ENCODE measurements around the gene ZNF474.

ZNF474 gene

GRCh38 chr5:122190156-122190555 lies 60.8 kb downstream of the ZNF474 start:
- Histone ChIP-seq H3K79me1 (ENCODE audit: low read depth, low read length) (no peaks in the 10 kb centered on the region), H2BK12ac (ENCODE audit: low read length) (no peak overlapping the region), H2BK120ac (ENCODE audit: low read depth, low read length) (no peak overlapping the region), H2BK5ac (ENCODE audit: low read length) (no peak overlapping the region), H3K4ac (ENCODE audit: low read length) (no peak overlapping the region), H3K4me3 (ENCODE audit: low read length in 2 of 2) (no peak overlapping the region), H4K8ac (ENCODE audit: low read depth, low read length) (no peak overlapping the region), H3K27ac (replicated peaks; ENCODE audit: low read length) (no peak overlapping the region), H3K36me3 (replicated peaks in 1 of 2; ENCODE audit: control insufficient read depth in 2 of 2, insufficient read depth in 2 of 2, low read length in 2 of 2) (no peaks in the 10 kb centered on the region), H2AFZ (ENCODE audit: low read length) (no peak overlapping the region), H2AK5ac (ENCODE audit: low read depth, low read length) (no peak overlapping the region), H3K14ac (ENCODE audit: low read length) (no peak overlapping the region), H3K23ac (ENCODE audit: low read depth, low read length, poor library complexity) (no peak overlapping the region), H2BK15ac (ENCODE audit: low read length) (no peak overlapping the region), H3K9ac (ENCODE audit: low read depth, low read length, poor library complexity) (no peak overlapping the region), H3K9me3 (replicated peaks in 1 of 2; ENCODE audit: control insufficient read depth in 2 of 2, insufficient read depth in 1 of 2, low read depth in 1 of 2, low read length in 2 of 2) (no peaks in the 10 kb centered on the region), H3K27me3 (ENCODE audit: control insufficient read depth in 3 of 3, insufficient read depth in 3 of 3, low read depth in 1 of 3, low read length in 3 of 3) (peaks cover 0 to 15% (median 0%) of the 10 kb centered on the region in 3 experiments), H3K4me1 (ENCODE audit: control insufficient read depth in 2 of 2, insufficient read depth in 1 of 2, low read depth in 1 of 2, low read length in 2 of 2) (no peaks in the 10 kb centered on the region), H4K91ac (ENCODE audit: low read depth, low read length, poor library complexity) (no peak overlapping the region), H3K4me2 (ENCODE audit: insufficient read depth, low read length, poor library complexity, severe bottlenecking) (no peak overlapping the region), H3K18ac (ENCODE audit: low read length) (no peak overlapping the region)
- no CpG with 5 or more reads among the region's 3 CpGs for WGBS, 2 donors (ENCODE audit: extremely low coverage in 2 of 2, insufficient read length in 2 of 2, insufficient replicate concordance in 1 of 2)
- no peak for DNase-seq (ENCODE audit: low spot score)

- no CpG with 5 or more reads among the region's 8 CpGs for WGBS, 2 donors (ENCODE audit: extremely low coverage in 2 of 2, insufficient read length in 2 of 2, insufficient replicate concordance in 1 of 2)
- H4K8ac ChIP-seq (ENCODE audit: low read depth, low read length), result no peak overlapping the region
Measured at GRCh38 chr5:122192497-122193496, 63.5 kb downstream of the ZNF474 start.

GRCh38 chr5:122195802-122196394 lies 66.6 kb downstream of the ZNF474 start:
- H3K4me3 ChIP-seq (ENCODE audit: low read length in 2 of 2), result no peak overlapping the region
- no peak overlapping the region for H2BK5ac ChIP-seq (ENCODE audit: low read length)
- no peak overlapping the region for H3K23ac ChIP-seq (ENCODE audit: low read depth, low read length, poor library complexity)
- no peak overlapping the region for H3K9ac ChIP-seq (ENCODE audit: low read depth, low read length, poor library complexity)
- no peak overlapping the region for H2BK12ac ChIP-seq (ENCODE audit: low read length)
- peaks cover 0 to 10% of the 10 kb centered on the region in 2 donors for H3K4me1 ChIP-seq (ENCODE audit: control insufficient read depth in 2 of 2, insufficient read depth in 1 of 2, low read depth in 1 of 2, low read length in 2 of 2)
- H3K14ac ChIP-seq (ENCODE audit: low read length), result no peak overlapping the region
- H3K9me3 ChIP-seq (replicated peaks in 1 of 2; ENCODE audit: control insufficient read depth in 2 of 2, insufficient read depth in 1 of 2, low read depth in 1 of 2, low read length in 2 of 2), result no peaks in the 10 kb centered on the region
- no peaks in the 10 kb centered on the region for H3K36me3 ChIP-seq (replicated peaks in 1 of 2; ENCODE audit: control insufficient read depth in 2 of 2, insufficient read depth in 2 of 2, low read length in 2 of 2)
- peak; percentile 46 for DNase-seq (ENCODE audit: low spot score)
- no peak overlapping the region for H4K91ac ChIP-seq (ENCODE audit: low read depth, low read length, poor library complexity)
- no peak overlapping the region for H3K4me2 ChIP-seq (ENCODE audit: insufficient read depth, low read length, poor library complexity, severe bottlenecking)
- H3K27ac ChIP-seq (replicated peaks; ENCODE audit: low read length), result no peak overlapping the region
- no peak overlapping the region for H2BK120ac ChIP-seq (ENCODE audit: low read depth, low read length)
- H2BK15ac ChIP-seq (ENCODE audit: low read length), result no peak overlapping the region
- H2AFZ ChIP-seq (ENCODE audit: low read length), result no peak overlapping the region
- no peak overlapping the region for H3K4ac ChIP-seq (ENCODE audit: low read length)
- H3K79me1 ChIP-seq (ENCODE audit: low read depth, low read length), result no peaks in the 10 kb centered on the region
- H4K8ac ChIP-seq (ENCODE audit: low read depth, low read length), result no peak overlapping the region
- no CpG with 5 or more reads among the region's 3 CpGs for WGBS, 2 donors (ENCODE audit: extremely low coverage in 2 of 2, insufficient read length in 2 of 2, insufficient replicate concordance in 1 of 2)
- H3K18ac ChIP-seq (ENCODE audit: low read length), result no peak overlapping the region
- no peak overlapping the region for H2AK5ac ChIP-seq (ENCODE audit: low read depth, low read length)
- H3K27me3 ChIP-seq (ENCODE audit: control insufficient read depth in 3 of 3, insufficient read depth in 3 of 3, low read depth in 1 of 3, low read length in 3 of 3), result peaks cover 0 to 12% (median 0%) of the 10 kb centered on the region in 3 experiments

More at GRCh38 chr5:122192497-122193496, 63.5 kb downstream of the ZNF474 start:
- Histone ChIP-seq H3K23ac (ENCODE audit: low read depth, low read length, poor library complexity) (no peak overlapping the region), H3K18ac (ENCODE audit: low read length) (no peak overlapping the region), H2BK12ac (ENCODE audit: low read length) (no peak overlapping the region), H3K79me1 (ENCODE audit: low read depth, low read length) (no peaks in the 10 kb centered on the region), H3K4me3 (ENCODE audit: low read length in 2 of 2) (no peak overlapping the region), H3K36me3 (replicated peaks in 1 of 2; ENCODE audit: control insufficient read depth in 2 of 2, insufficient read depth in 2 of 2, low read length in 2 of 2) (no peaks in the 10 kb centered on the region), H3K27me3 (ENCODE audit: control insufficient read depth in 3 of 3, insufficient read depth in 3 of 3, low read depth in 1 of 3, low read length in 3 of 3) (peaks cover 0 to 15% (median 0%) of the 10 kb centered on the region in 3 experiments), H2AFZ (ENCODE audit: low read length) (no peak overlapping the region), H3K14ac (ENCODE audit: low read length) (no peak overlapping the region), H2BK5ac (ENCODE audit: low read length) (no peak overlapping the region), H4K91ac (ENCODE audit: low read depth, low read length, poor library complexity) (no peak overlapping the region), H3K4me1 (ENCODE audit: control insufficient read depth in 2 of 2, insufficient read depth in 1 of 2, low read depth in 1 of 2, low read length in 2 of 2) (no peaks in the 10 kb centered on the region), H2AK5ac (ENCODE audit: low read depth, low read length) (no peak overlapping the region), H2BK15ac (ENCODE audit: low read length) (no peak overlapping the region), H3K4ac (ENCODE audit: low read length) (no peak overlapping the region), H2BK120ac (ENCODE audit: low read depth, low read length) (no peak overlapping the region), H3K27ac (replicated peaks; ENCODE audit: low read length) (no peak overlapping the region), H3K9me3 (replicated peaks in 1 of 2; ENCODE audit: control insufficient read depth in 2 of 2, insufficient read depth in 1 of 2, low read depth in 1 of 2, low read length in 2 of 2) (no peaks in the 10 kb centered on the region), H3K4me2 (ENCODE audit: insufficient read depth, low read length, poor library complexity, severe bottlenecking) (no peak overlapping the region), H3K9ac (ENCODE audit: low read depth, low read length, poor library complexity) (no peak overlapping the region)
- peak; percentile 48 for DNase-seq (ENCODE audit: low spot score)

GRCh38 chr5:122199146-122199545 lies 69.8 kb downstream of the ZNF474 start:
- Histone ChIP-seq H4K8ac (ENCODE audit: low read depth, low read length) (no peak overlapping the region), H3K4ac (ENCODE audit: low read length) (no peak overlapping the region), H3K14ac (ENCODE audit: low read length) (no peak overlapping the region), H2BK120ac (ENCODE audit: low read depth, low read length) (no peak overlapping the region), H3K4me2 (ENCODE audit: insufficient read depth, low read length, poor library complexity, severe bottlenecking) (no peak overlapping the region), H3K18ac (ENCODE audit: low read length) (no peak overlapping the region), H3K79me1 (ENCODE audit: low read depth, low read length) (no peaks in the 10 kb centered on the region), H3K23ac (ENCODE audit: low read depth, low read length, poor library complexity) (no peak overlapping the region), H2AK5ac (ENCODE audit: low read depth, low read length) (no peak overlapping the region), H3K4me1 (ENCODE audit: control insufficient read depth in 2 of 2, insufficient read depth in 1 of 2, low read depth in 1 of 2, low read length in 2 of 2) (peaks cover 0 to 15% of the 10 kb centered on the region in 2 donors), H2BK5ac (ENCODE audit: low read length) (no peak overlapping the region), H3K4me3 (ENCODE audit: low read length in 2 of 2) (no peak overlapping the region), H3K9ac (ENCODE audit: low read depth, low read length, poor library complexity) (no peak overlapping the region), H2BK15ac (ENCODE audit: low read length) (no peak overlapping the region), H3K27me3 (ENCODE audit: control insufficient read depth in 3 of 3, insufficient read depth in 3 of 3, low read depth in 1 of 3, low read length in 3 of 3) (peaks cover 0 to 11% (median 0%) of the 10 kb centered on the region in 3 experiments), H3K27ac (replicated peaks; ENCODE audit: low read length) (no peak overlapping the region), H3K36me3 (replicated peaks in 1 of 2; ENCODE audit: control insufficient read depth in 2 of 2, insufficient read depth in 2 of 2, low read length in 2 of 2) (no peaks in the 10 kb centered on the region), H2BK12ac (ENCODE audit: low read length) (no peak overlapping the region), H3K9me3 (replicated peaks in 1 of 2; ENCODE audit: control insufficient read depth in 2 of 2, insufficient read depth in 1 of 2, low read depth in 1 of 2, low read length in 2 of 2) (no peaks in the 10 kb centered on the region), H4K91ac (ENCODE audit: low read depth, low read length, poor library complexity) (no peak overlapping the region), H2AFZ (ENCODE audit: low read length) (no peak overlapping the region)
- DNase-seq (ENCODE audit: low spot score), result no peak
- WGBS, 2 donors (ENCODE audit: extremely low coverage in 2 of 2, insufficient read length in 2 of 2, insufficient replicate concordance in 1 of 2), result no CpG with 5 or more reads among the region's 3 CpGs

All from neuronal stem cell (in vitro differentiated cells).